ENCODE results near the gene THY1. TPM values are rescaled to one million over a fixed set of nuclear protein-coding genes. Genes with fewer than 3 reads are reported as not detected.

The THY1 gene
- total RNA-seq, 3 donors from 2014 or later: 2.8 to 32.5 (median 28.3) TPM

- Histone ChIP-seq H3K4me3 (no peak overlapping the region), H3K4me1 (ENCODE audit: low read depth) (no peaks in the 10 kb centered on the region), H3K9me3 (no peaks in the 10 kb centered on the region), H3K36me3 (ENCODE audit: low read depth) (no peaks in the 10 kb centered on the region)
- DNase-seq: no peak
- TF ChIP-seq, protein P1, sequence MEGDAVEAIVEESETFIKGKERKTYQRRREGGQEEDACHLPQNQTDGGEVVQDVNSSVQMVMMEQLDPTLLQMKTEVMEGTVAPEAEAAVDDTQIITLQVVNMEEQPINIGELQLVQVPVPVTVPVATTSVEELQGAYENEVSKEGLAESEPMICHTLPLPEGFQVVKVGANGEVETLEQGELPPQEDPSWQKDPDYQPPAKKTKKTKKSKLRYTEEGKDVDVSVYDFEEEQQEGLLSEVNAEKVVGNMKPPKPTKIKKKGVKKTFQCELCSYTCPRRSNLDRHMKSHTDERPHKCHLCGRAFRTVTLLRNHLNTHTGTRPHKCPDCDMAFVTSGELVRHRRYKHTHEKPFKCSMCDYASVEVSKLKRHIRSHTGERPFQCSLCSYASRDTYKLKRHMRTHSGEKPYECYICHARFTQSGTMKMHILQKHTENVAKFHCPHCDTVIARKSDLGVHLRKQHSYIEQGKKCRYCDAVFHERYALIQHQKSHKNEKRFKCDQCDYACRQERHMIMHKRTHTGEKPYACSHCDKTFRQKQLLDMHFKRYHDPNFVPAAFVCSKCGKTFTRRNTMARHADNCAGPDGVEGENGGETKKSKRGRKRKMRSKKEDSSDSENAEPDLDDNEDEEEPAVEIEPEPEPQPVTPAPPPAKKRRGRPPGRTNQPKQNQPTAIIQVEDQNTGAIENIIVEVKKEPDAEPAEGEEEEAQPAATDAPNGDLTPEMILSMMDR (IDR thresholded peaks at IDR 0.05): no peak
- ATAC-seq: no peak
- intact Hi-C loops (cut with DNase I, micrococcal nuclease): no loop called here
These were observed 1.3 kb upstream of the THY1 start for GRCh38 chr11:119424276-119424675.

DNA sequence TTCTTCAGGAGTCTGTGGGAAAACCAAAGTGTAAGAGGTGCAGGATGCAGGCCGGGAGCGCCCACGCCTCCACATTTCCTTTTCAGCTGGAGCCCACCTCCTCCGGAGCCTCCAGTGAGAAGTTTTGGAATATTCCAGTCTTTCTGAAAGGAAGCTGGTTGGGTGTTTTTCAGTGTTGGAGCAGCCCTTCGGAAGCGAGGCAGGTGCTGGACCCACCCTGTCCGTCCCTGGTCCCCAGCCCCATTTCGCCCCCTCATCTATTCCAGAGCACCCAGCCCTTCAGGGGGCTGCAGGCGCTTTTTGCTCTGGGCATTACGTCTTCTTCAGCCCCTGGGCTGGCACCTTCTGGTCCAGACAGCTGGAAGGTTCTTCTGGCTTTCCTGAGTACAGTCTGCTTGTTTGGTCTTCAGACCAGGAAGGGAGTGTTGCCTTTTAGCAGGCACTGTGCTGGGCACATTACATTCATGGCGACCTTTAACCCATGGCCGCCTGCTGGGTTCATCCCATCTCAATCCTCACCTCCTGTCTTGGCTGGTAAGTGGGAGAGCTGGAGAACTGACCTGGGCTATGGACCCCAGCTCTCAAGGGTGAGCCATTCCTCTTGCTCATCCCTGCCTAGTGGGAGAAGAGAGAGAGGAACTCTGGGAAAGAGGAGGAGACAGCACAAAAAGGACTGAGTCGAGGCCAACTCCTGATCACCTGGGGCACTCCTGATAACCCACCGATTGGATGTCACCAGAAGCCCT is 710 bp upstream of the THY1 start:
- TF ChIP-seq, protein P1 (IDR thresholded peaks at IDR 0.05): no peak
- ATAC-seq (no peak), DNase-seq (no peak)
- Histone ChIP-seq H3K4me1 (ENCODE audit: low read depth) (no peaks in the 10 kb centered on the region), H3K9me3 (no peaks in the 10 kb centered on the region), H3K4me3 (no peak overlapping the region), H3K36me3 (ENCODE audit: low read depth) (no peaks in the 10 kb centered on the region)
- intact Hi-C loops (cut with DNase I, micrococcal nuclease): no loop called here

- DNase-seq (no peak), ATAC-seq (peak; percentile 26)
- no peaks in the 10 kb centered on the region for H3K9me3 ChIP-seq
- TF ChIP-seq, protein P1 (IDR thresholded peaks at IDR 0.05): no peak
- no peaks in the 10 kb centered on the region for H3K4me1 ChIP-seq (ENCODE audit: low read depth)
- H3K36me3 ChIP-seq (ENCODE audit: low read depth): no peaks in the 10 kb centered on the region
- H3K4me3 ChIP-seq: no peak overlapping the region
- intact Hi-C loops (cut with DNase I, micrococcal nuclease): no loop called here
These were observed 797 bp downstream of the THY1 start for GRCh38 chr11:119421941-119422808.

GRCh38 chr11:119421351-119421750 is 1.6 kb downstream of the THY1 start:
- DNase-seq (no peak), ATAC-seq (no peak)
- H3K9me3 ChIP-seq: no peaks in the 10 kb centered on the region
- intact Hi-C loops (cut with DNase I, micrococcal nuclease): no loop called here
- TF ChIP-seq, protein P1 (IDR thresholded peaks at IDR 0.05): no peak
- H3K4me1 ChIP-seq (ENCODE audit: low read depth): no peaks in the 10 kb centered on the region
- no peak overlapping the region for H3K4me3 ChIP-seq
- H3K36me3 ChIP-seq (ENCODE audit: low read depth): no peaks in the 10 kb centered on the region

DNA sequence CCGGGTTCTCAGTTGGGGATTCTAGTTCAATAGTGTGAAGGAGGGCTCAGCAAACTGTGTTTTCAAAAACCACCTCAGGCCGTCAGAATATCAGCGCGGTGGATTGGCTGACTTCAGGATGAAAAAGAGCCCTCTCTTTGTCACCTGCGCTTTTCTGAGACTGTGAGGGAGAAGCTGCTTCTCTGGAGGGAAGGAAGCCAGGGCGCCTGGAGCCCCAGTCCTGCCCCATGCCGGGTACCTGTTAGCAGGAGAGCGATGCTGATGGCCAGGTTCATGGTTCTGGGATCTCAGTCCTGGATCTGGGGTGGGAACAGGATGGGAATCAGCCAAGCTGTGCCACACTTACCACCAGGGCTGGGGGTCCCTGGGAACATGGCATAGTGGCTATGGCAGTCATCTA is 2.3 kb downstream of the THY1 start:
- Histone ChIP-seq H3K9me3 (no peaks in the 10 kb centered on the region), H3K36me3 (ENCODE audit: low read depth) (no peaks in the 10 kb centered on the region), H3K4me1 (ENCODE audit: low read depth) (no peaks in the 10 kb centered on the region), H3K4me3 (no peak overlapping the region)
- DNase-seq (no peak), ATAC-seq (no peak)
- TF ChIP-seq, protein P1 (IDR thresholded peaks at IDR 0.05): no peak
- intact Hi-C loops (cut with DNase I, micrococcal nuclease): no loop called here
